GM12865 (cell line): ENCODE results near the gene PPP4R3B.
A peak's percentile ranks its signal among the peaks of the same experiment; 100 is the strongest.

Experiments used
- DNase-seq: peaks from one replicate; pipeline ENCODE4 v3.0.0; 2010; ENCODE audit warnings: low read depth
- H3K4me3 ChIP-seq: 2 replicates; pipeline ENCODE4 v1.5.1; 2011; ENCODE audit warnings: mild to moderate bottlenecking, low read depth, low read length, control low read depth
- CTCF ChIP-seq: IDR thresholded peaks from 2 replicates; pipeline ENCODE4 v1.5.1; 2011; ENCODE audit warnings: low read length, control low read depth, low read depth, inconsistent platforms; ENCODE audit not compliant: insufficient read depth; ENCODE audit errors: missing control alignments

PPP4R3B gene

GRCh38 chr2:55617175-55618024 lies at the start of gene PPP4R3B:
TSS of gene PPP4R3B (minus strand) at chr2:55617622. CDS start at chr2:55617285, 337 bp downstream.
- peak within 1 kb of the TSS; percentile 92 for H3K4me3 ChIP-seq
- no peak for TF ChIP-seq CTCF
- peak; percentile 100 for DNase-seq

- no peak for DNase-seq
- no peak overlapping the region for H3K4me3 ChIP-seq
- TF ChIP-seq CTCF, result no peak
Measured at GRCh38 chr2:55653255-55653654, 35.8 kb upstream of the PPP4R3B start.

GRCh38 chr2:55649211-55649610 lies 31.8 kb upstream of the PPP4R3B start:
- no peak for TF ChIP-seq CTCF
- no peak overlapping the region for H3K4me3 ChIP-seq
- DNase-seq, result no peak

- TF ChIP-seq CTCF, result no peak
- DNase-seq, result no peak
- no peak overlapping the region for H3K4me3 ChIP-seq
Measured at GRCh38 chr2:55636831-55637230, 19.4 kb upstream of the PPP4R3B start.

GRCh38 chr2:55628931-55629330 lies 11.5 kb upstream of the PPP4R3B start:
- DNase-seq, result no peak
- TF ChIP-seq CTCF, result no peak

GRCh38 chr2:55627915-55628314 lies 10.5 kb upstream of the PPP4R3B start:
- H3K4me3 ChIP-seq, result no peak overlapping the region
- DNase-seq, result no peak
- no peak for TF ChIP-seq CTCF

More at GRCh38 chr2:55628931-55629330, 11.5 kb upstream of the PPP4R3B start:
- H3K4me3 ChIP-seq, result no peak overlapping the region
